ENCODE results near the gene FBF1. TPM values are rescaled to one million over a fixed set of nuclear protein-coding genes. Genes with fewer than 3 reads are reported as not detected.

Gene FBF1
- total RNA-seq, 1 donor from 2014 or later: 2.8 TPM

GRCh38 chr17:75917141-75917916 is 23.5 kb downstream of the FBF1 start:
- Histone ChIP-seq H3K27me3 (ENCODE audit: low read depth) (no peaks in the 10 kb centered on the region), H3K4me3 (no peak overlapping the region), H3K4me1 (no peaks in the 10 kb centered on the region), H3K36me3 (peaks cover 28% of the 10 kb centered on the region), H3K27ac (replicated peaks) (no peak overlapping the region), H3K9me3 (replicated peaks) (no peaks in the 10 kb centered on the region)
- intact Hi-C loops (cut with micrococcal nuclease): no loop called here
- TF ChIP-seq CTCF (IDR thresholded peaks at IDR 0.05; ENCODE audit: borderline replicate concordance): no peak
- no peak for DNase-seq

GRCh38 chr17:75915268-75915667 is 25.6 kb downstream of the FBF1 start:
- no peak overlapping the region for H3K4me3 ChIP-seq
- peaks cover 3% of the 10 kb centered on the region for H3K4me1 ChIP-seq
- no peaks in the 10 kb centered on the region for H3K9me3 ChIP-seq (replicated peaks)
- peaks cover 26% of the 10 kb centered on the region for H3K36me3 ChIP-seq
- H3K27me3 ChIP-seq (ENCODE audit: low read depth): no peaks in the 10 kb centered on the region
- TF ChIP-seq CTCF (IDR thresholded peaks at IDR 0.05; ENCODE audit: borderline replicate concordance): no peak
- no peak overlapping the region for H3K27ac ChIP-seq (replicated peaks)
- DNase-seq: no peak
- intact Hi-C loops (cut with micrococcal nuclease): no loop called here

GRCh38 chr17:75914643-75915267 is 26.1 kb downstream of the FBF1 start:
- Histone ChIP-seq H3K4me1 (peaks cover 8% of the 10 kb centered on the region), H3K27me3 (ENCODE audit: low read depth) (no peaks in the 10 kb centered on the region), H3K9me3 (replicated peaks) (no peaks in the 10 kb centered on the region), H3K36me3 (peaks cover 21% of the 10 kb centered on the region), H3K4me3 (no peak overlapping the region), H3K27ac (replicated peaks) (no peak overlapping the region)
- no peak for TF ChIP-seq CTCF (IDR thresholded peaks at IDR 0.05; ENCODE audit: borderline replicate concordance)
- DNase-seq: no peak
- intact Hi-C loops (cut with micrococcal nuclease): no loop called here

- intact Hi-C loops (cut with micrococcal nuclease): no loop called here
These were observed 27.2 kb downstream of the FBF1 start for GRCh38 chr17:75913537-75914210.

More at GRCh38 chr17:75913537-75914210, 27.2 kb downstream of the FBF1 start:
- Histone ChIP-seq H3K27ac (replicated peaks) (no peak overlapping the region), H3K9me3 (replicated peaks) (no peaks in the 10 kb centered on the region), H3K4me3 (no peak overlapping the region), H3K36me3 (peaks cover 18% of the 10 kb centered on the region), H3K27me3 (ENCODE audit: low read depth) (no peaks in the 10 kb centered on the region), H3K4me1 (peaks cover 12% of the 10 kb centered on the region)
- TF ChIP-seq CTCF (IDR thresholded peaks at IDR 0.05; ENCODE audit: borderline replicate concordance): no peak
- DNase-seq: no peak
